Measurements from ENCODE around the gene RIOX2.

DNA sequence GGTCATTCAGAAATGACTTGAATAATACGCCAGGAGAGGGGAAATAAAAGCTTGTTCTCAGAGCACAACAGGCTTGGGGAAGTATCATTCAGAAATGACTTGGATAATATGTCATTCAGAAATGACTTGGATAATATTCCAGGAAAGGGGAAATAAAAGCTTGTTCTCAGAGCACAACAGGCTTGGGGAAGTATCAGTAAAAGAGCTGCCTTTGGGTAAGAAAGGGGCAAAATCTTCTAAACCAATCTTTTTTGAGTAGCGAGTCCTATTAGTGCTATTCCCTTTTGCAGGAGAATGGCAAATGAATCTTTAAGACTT, 42.0 kb upstream of the RIOX2 start:
- TF ChIP-seq POLR2A (IDR thresholded peaks at IDR 0.05) = no peak
- TF ChIP-seq, protein P1, sequence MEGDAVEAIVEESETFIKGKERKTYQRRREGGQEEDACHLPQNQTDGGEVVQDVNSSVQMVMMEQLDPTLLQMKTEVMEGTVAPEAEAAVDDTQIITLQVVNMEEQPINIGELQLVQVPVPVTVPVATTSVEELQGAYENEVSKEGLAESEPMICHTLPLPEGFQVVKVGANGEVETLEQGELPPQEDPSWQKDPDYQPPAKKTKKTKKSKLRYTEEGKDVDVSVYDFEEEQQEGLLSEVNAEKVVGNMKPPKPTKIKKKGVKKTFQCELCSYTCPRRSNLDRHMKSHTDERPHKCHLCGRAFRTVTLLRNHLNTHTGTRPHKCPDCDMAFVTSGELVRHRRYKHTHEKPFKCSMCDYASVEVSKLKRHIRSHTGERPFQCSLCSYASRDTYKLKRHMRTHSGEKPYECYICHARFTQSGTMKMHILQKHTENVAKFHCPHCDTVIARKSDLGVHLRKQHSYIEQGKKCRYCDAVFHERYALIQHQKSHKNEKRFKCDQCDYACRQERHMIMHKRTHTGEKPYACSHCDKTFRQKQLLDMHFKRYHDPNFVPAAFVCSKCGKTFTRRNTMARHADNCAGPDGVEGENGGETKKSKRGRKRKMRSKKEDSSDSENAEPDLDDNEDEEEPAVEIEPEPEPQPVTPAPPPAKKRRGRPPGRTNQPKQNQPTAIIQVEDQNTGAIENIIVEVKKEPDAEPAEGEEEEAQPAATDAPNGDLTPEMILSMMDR (IDR thresholded peaks at IDR 0.05) = no peak
